IPS-15b (cell line): ENCODE results near the gene AP4B1.

Experiments
- H3K27me3 ChIP-seq: one replicate; pipeline ENCODE4 v1.6.1; 2013; ENCODE audit warnings: low read length; ENCODE audit not compliant: control insufficient read depth, insufficient read depth
- H3K36me3 ChIP-seq: one replicate; pipeline ENCODE4 v1.6.1; 2013; ENCODE audit warnings: low read length; ENCODE audit not compliant: control insufficient read depth, insufficient read depth
- H3K4me1 ChIP-seq: one replicate; pipeline ENCODE4 v1.6.1; 2013; ENCODE audit warnings: mild to moderate bottlenecking, low read length; ENCODE audit not compliant: control insufficient read depth, insufficient read depth
- H3K4me3 ChIP-seq: one replicate; pipeline ENCODE4 v1.5.1; 2013; ENCODE audit warnings: low read depth, low read length
- H3K9ac ChIP-seq: one replicate; pipeline ENCODE4 v1.6.1; 2013; ENCODE audit warnings: low read depth, mild to moderate bottlenecking, low read length
- H3K9me3 ChIP-seq: one replicate; pipeline ENCODE4 v1.6.1; 2013; ENCODE audit warnings: mild to moderate bottlenecking, low read length; ENCODE audit not compliant: control insufficient read depth, insufficient read depth

The AP4B1 gene

DNA sequence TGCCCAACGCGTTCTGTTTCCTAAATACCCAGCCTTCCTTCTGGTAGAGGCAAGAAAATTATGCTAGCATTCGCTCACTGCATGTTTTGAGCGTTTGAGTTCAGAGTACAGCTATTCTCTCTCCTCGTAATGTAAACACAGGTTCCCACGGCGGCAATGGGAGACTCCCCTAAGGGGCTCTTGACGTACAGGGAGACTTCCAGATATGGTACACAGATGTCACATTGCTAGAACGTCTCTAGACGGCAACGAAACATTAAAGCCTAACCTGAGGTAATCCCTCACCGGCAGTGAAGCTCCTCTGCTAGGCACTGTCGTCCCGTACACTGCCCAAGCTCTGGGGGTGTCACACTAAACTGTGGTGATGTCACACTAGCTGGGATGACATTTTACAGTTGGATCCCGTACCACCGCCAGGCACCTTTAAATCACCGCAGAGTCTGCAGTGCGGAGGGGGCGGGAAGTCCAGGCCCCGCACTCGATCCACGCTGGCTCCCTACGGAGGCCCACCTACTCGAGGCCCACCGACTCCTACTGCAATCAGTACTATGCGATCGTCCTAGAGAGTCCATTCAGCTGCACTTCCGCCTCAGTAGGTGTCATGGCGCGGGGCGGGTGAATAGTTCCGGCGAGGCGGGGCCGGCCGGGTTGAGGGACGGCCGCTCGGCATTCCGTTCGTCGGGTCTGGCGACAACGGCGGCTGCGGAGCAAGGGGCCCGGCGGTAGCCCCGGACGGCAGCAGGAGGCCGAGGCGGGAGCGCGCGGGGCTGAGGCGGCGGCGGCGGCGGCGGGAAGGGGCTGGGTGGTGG lies 24.5 kb upstream of the AP4B1 start, which contains the start of gene HIPK1:
HIPK1 (plus strand) TSS at position 384 of the 809 bp plus-strand sequence.
- Histone ChIP-seq H3K9ac (peak within 1 kb of the TSS; percentile 82), H3K36me3 (no peaks in the 10 kb centered on the region), H3K4me1 (peaks cover 5% of the 10 kb centered on the region), H3K27me3 (peaks cover 1% of the 10 kb centered on the region), H3K9me3 (no peaks in the 10 kb centered on the region), H3K4me3 (peak within 1 kb of the TSS; percentile 78)

DNA sequence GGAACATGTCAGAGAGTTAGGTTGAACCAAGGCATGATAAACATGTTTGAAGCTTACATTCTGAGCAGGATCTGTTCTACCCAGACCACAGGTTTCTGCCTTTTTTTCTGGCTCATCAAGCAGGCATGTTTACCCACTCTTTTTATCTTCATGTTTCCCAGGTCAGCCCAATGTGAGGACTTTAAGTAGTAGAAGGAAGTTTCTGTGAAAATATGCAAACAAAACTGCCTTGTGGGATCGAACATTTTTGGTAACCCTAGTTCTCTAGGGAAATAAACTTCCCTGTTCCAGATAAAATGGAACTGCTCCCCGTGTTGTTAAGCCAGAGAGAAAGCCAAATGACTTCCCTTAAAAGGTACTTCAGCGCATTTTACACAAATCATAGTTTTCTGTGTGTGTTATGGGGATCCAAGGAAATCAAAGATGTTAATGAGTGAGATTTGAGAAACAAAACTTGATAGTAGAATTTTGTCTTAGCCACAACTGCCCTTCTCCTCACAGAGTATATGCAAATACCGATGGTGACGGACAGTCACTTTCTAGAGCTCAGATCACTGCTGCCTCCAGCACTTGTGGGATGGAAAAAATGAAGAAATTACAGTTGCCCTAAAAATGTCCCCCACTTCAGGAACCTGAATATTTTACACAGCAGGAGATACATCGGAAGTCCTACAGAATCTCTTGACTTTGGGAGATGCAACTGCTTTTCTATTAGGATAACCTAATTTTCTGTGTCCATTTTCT lies 23.8 kb upstream of the AP4B1 start:
- Histone ChIP-seq H3K9me3 (no peaks in the 10 kb centered on the region), H3K9ac (peak overlapping the region; percentile 82), H3K4me1 (peaks cover 5% of the 10 kb centered on the region)

DNA sequence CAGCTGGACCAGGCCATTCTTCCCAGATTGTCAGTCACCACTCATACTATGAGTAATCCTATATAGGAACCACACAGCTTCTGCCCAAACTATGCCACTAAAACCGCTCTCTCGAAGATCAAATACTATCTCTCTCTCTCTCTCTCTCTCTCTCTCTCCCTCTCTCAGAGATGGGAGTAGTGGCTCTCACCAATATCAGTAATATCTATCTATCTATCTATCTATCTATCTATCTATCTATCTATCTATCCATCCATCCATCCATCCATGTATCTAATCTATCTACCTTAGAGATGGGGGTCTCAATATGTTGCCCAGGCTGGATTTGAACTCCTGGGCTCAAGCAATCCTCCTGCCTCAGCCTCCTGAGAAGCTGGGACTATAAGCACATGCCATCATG lies 19.9 kb upstream of the AP4B1 start:
- Histone ChIP-seq H3K9me3 (no peaks in the 10 kb centered on the region), H3K4me1 (no peaks in the 10 kb centered on the region), H3K36me3 (no peaks in the 10 kb centered on the region), H3K4me3 (no peak overlapping the region), H3K27me3 (peaks cover 8% of the 10 kb centered on the region), H3K9ac (no peak overlapping the region)

More for the DNA sequence above, 23.8 kb upstream of the AP4B1 start:
- no peaks in the 10 kb centered on the region for H3K36me3 ChIP-seq
- peak overlapping the region; percentile 76 for H3K4me3 ChIP-seq
- peaks cover 3% of the 10 kb centered on the region for H3K27me3 ChIP-seq

DNA sequence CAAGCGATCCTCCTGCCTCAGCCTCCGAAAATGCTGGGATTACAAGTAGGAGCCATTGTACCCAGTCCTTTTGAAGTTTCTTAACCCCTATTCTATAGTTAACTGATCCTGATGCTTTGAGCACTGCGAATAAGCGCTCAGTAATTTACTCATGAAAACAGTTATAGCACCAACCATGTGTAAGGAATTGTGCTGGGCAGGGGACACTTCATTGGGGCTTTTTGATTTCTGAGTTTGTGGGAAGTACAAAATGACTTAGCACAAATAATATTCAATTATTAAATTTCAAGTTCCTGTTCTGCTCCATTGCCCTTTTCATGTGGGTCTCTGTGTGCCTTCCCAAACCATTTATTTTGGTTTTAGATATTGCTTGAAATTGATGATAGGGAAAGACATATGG lies 18.4 kb upstream of the AP4B1 start:
- H3K9ac ChIP-seq: no peak overlapping the region
- H3K27me3 ChIP-seq: peaks cover 10% of the 10 kb centered on the region
- H3K36me3 ChIP-seq: no peaks in the 10 kb centered on the region
- no peaks in the 10 kb centered on the region for H3K9me3 ChIP-seq
- H3K4me3 ChIP-seq: no peak overlapping the region
- no peaks in the 10 kb centered on the region for H3K4me1 ChIP-seq

DNA sequence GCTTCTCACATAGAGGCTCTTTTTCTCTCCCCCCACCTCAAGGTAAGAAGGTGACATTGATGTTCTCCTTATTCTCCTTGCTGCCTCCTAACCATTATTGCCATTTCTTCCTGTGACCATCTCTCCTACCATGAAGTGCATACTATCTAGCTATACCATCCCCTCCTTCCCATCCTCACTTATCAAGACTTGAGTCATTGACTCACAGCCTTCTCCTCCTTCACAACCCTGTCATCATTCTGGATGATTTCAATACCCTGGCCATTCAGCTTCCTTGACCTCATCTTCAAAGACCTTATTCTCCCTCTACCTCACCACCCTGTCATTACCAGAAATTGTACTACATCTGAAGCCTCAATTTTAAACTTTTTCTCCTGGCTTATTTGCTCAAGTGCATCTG lies 13.6 kb upstream of the AP4B1 start:
- Histone ChIP-seq H3K27me3 (peaks cover 6% of the 10 kb centered on the region), H3K9ac (no peak overlapping the region), H3K4me3 (no peak overlapping the region), H3K9me3 (no peaks in the 10 kb centered on the region), H3K36me3 (no peaks in the 10 kb centered on the region), H3K4me1 (no peaks in the 10 kb centered on the region)

- Histone ChIP-seq H3K4me1 (no peaks in the 10 kb centered on the region), H3K36me3 (no peaks in the 10 kb centered on the region), H3K9me3 (no peaks in the 10 kb centered on the region), H3K9ac (no peak overlapping the region), H3K27me3 (peaks cover 4% of the 10 kb centered on the region), H3K4me3 (no peak overlapping the region)
Observed at GRCh38 chr1:113917400-113918082, 12.9 kb upstream of the AP4B1 start.

GRCh38 chr1:113916974-113917373 lies 12.4 kb upstream of the AP4B1 start:
- Histone ChIP-seq H3K4me1 (no peaks in the 10 kb centered on the region), H3K9me3 (no peaks in the 10 kb centered on the region), H3K9ac (no peak overlapping the region), H3K27me3 (peaks cover 3% of the 10 kb centered on the region), H3K4me3 (no peak overlapping the region), H3K36me3 (peaks cover under 1% of the 10 kb centered on the region)

- peaks cover 12% of the 10 kb centered on the region for H3K36me3 ChIP-seq
- no peak overlapping the region for H3K9ac ChIP-seq
- H3K4me1 ChIP-seq: no peaks in the 10 kb centered on the region
- no peaks in the 10 kb centered on the region for H3K9me3 ChIP-seq
- no peak overlapping the region for H3K4me3 ChIP-seq
- peaks cover 3% of the 10 kb centered on the region for H3K27me3 ChIP-seq
Observed at GRCh38 chr1:113913887-113914664, 9.5 kb upstream of the AP4B1 start.

GRCh38 chr1:113913312-113913668 lies 8.7 kb upstream of the AP4B1 start:
- Histone ChIP-seq H3K27me3 (peaks cover 2% of the 10 kb centered on the region), H3K36me3 (peaks cover 12% of the 10 kb centered on the region), H3K9ac (no peak overlapping the region), H3K4me1 (no peaks in the 10 kb centered on the region), H3K4me3 (no peak overlapping the region), H3K9me3 (no peaks in the 10 kb centered on the region)

DNA sequence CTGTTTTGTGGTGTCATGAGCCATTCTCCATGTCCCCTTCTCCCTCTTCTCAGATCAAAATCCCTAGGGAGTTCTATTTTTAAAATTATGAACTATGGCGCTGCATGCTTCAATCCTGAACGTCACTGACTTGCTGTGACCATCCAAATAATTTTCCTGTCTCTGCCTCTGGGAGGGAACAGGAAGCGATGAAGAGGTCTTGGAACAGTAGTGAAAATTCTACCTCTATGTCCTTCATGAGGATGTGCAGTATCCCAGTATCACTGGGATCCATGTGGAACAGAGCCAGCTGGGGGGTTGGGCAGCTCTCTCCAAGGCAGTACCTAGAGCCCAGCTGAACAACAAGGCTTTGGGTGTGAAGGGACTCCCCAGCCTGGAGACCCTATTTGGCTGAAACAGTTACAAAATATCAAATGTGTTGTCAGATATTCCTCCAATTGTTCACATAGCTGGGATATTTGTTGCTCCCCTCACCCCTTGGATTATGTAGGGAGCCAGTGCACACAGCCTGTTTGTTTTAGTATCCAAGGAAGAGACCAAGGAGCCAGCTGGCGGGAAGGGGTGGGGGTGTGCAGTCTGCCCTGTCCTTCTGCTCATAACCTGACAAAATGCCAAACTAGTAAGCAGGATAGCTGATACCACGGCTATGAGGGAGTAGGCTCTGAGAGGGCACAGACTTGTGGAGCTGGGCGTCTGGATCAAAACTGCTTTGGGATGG lies 8.2 kb upstream of the AP4B1 start:
- no peaks in the 10 kb centered on the region for H3K4me1 ChIP-seq
- H3K9me3 ChIP-seq: no peaks in the 10 kb centered on the region
- no peaks in the 10 kb centered on the region for H3K27me3 ChIP-seq
- no peak overlapping the region for H3K4me3 ChIP-seq
- peaks cover 12% of the 10 kb centered on the region for H3K36me3 ChIP-seq
- no peak overlapping the region for H3K9ac ChIP-seq

- Histone ChIP-seq H3K4me3 (peak overlapping the region; percentile 81), H3K9ac (peak overlapping the region; percentile 38), H3K9me3 (no peaks in the 10 kb centered on the region), H3K36me3 (peaks cover 3% of the 10 kb centered on the region), H3K4me1 (no peaks in the 10 kb centered on the region), H3K27me3 (no peaks in the 10 kb centered on the region)
Observed at GRCh38 chr1:113905435-113905861, 849 bp upstream of the AP4B1 start.
